HCT116 (cell line): Measurements from ENCODE around the gene FGF18. TPM values are rescaled to one million over a fixed set of nuclear protein-coding genes. Genes with fewer than 3 reads are reported as not detected.

Source experiments
- ATAC-seq: fragments of 200-7000 bp; cut with Tn5 transposase; 2 replicates; pipeline ENCODE4 v1.9.1; 2020; ENCODE audit warnings: mild to moderate bottlenecking, moderate library complexity
- BruUV-seq: library from RNA; stranded (reverse); fragments of 400-500 nt; replicated peaks from 2 replicates; lab custom pipeline; 2021; lab: Mats Ljungman, UMichigan
- CTCF ChIA-PET: fragments of 300-600 bp; sonication (Branson Sonifier 250); formaldehyde crosslinking; loops from one replicate; lab custom pipeline; 2021; ENCODE audit warnings: antibody characterized with exemption; lab: Charles Lee
- POLR2A ChIA-PET: fragments of 300-600, 350-600 bp; sonication (Branson Sonifier 250); formaldehyde crosslinking; loops from one replicate; lab custom pipeline; 2021; ENCODE audit warnings: antibody characterized with exemption; lab: Charles Lee
- RAD21 ChIA-PET, 2 experiments: fragments of 300-600 bp; sonication (Branson Sonifier 250); formaldehyde crosslinking; loops; one replicate each; lab custom pipeline; 2023; ENCODE audit warnings: low total read pairs in 2 of 2; ENCODE audit not compliant: uncharacterized antibody in 2 of 2, unreplicated experiment in 2 of 2, low non-redundant PET in 1 of 2; lab: Charles Lee
- DNase-seq: peaks from one replicate; pipeline ENCODE4 v3.0.0-alpha.2; 2010; ENCODE audit warnings: low read depth, low spot score
- H2AFZ ChIP-seq: fragments of 200-600 bp; shearing (Covaris generic), sonication (generic); 2 replicates; pipeline ENCODE4 v1.6.1; 2017; ENCODE audit warnings: low read depth, mixed run types, mixed read lengths, antibody characterized with exemption, low read length; ENCODE audit not compliant: poor library complexity, severe bottlenecking
- H3K27ac ChIP-seq: 2 replicates; pipeline ENCODE4 v1.5.1; 2012; ENCODE audit warnings: low read depth, low read length
- H3K27me3 ChIP-seq: fragments of 200-600 bp; sonication (generic); 2 replicates; pipeline ENCODE4 v1.6.1; 2016; ENCODE audit warnings: mixed run types, low read length, mixed read lengths; ENCODE audit not compliant: insufficient read depth
- H3K36me3 ChIP-seq, 2 experiments: fragments of 200-500 bp in 1 of 2; fragments of 200-600 bp in 1 of 2; sonication (Bioruptor generic) in 1 of 2; sonication (generic) in 1 of 2; 2 replicates each; pipeline versions ENCODE4 v1.5.1 to v1.6.1; 2014 to 2016; ENCODE audit warnings: low read length in 2 of 2, inconsistent platforms in 1 of 2, mixed read lengths in 1 of 2, mixed run types in 1 of 2; ENCODE audit not compliant: insufficient read depth in 2 of 2, control insufficient read depth in 1 of 2
- H3K4me1 ChIP-seq, 2 experiments: fragments of 200-600 bp in 1 of 2; sonication (generic) in 1 of 2; 2 replicates each; pipeline versions ENCODE4 v1.5.1 to v1.6.1; 2012 to 2017; ENCODE audit warnings: low read length in 2 of 2, inconsistent platforms in 1 of 2, mild to moderate bottlenecking in 1 of 2, mixed read lengths in 1 of 2, mixed run types in 1 of 2, moderate library complexity in 1 of 2; ENCODE audit not compliant: insufficient read depth in 2 of 2, control insufficient read depth in 1 of 2
- H3K4me2 ChIP-seq: fragments of 200-600 bp; sonication (generic); 2 replicates; pipeline ENCODE4 v1.6.1; 2017; ENCODE audit warnings: mixed run types, low read length, mixed read lengths
- H3K4me3 ChIP-seq, 2 experiments: fragments of 200-600 bp in 1 of 2; sonication (generic) in 1 of 2; replicated peaks in 1 of 2; 2 replicates each; pipeline ENCODE4 v1.5.1; 2011 to 2016; ENCODE audit warnings: low read length in 2 of 2, control low read depth in 1 of 2, low read depth in 1 of 2, mild to moderate bottlenecking in 1 of 2, mixed read lengths in 1 of 2, mixed run types in 1 of 2
- H3K79me2 ChIP-seq: fragments of 200-600 bp; sonication (generic); 2 replicates; pipeline ENCODE4 v1.6.1; 2017; ENCODE audit warnings: mild to moderate bottlenecking, mixed run types, low read length, moderate library complexity, mixed read lengths; ENCODE audit not compliant: insufficient read depth
- H3K9ac ChIP-seq: fragments of 200-600 bp; sonication (generic); 2 replicates; pipeline ENCODE4 v1.6.1; 2016; ENCODE audit warnings: low read length, mixed read lengths
- H3K9me2 ChIP-seq: fragments of 200-600 bp; sonication (generic), shearing (Covaris generic); 2 replicates; pipeline ENCODE4 v1.6.1; 2017; ENCODE audit warnings: mixed run types, mild to moderate bottlenecking, moderate library complexity; ENCODE audit not compliant: insufficient read depth
- H3K9me3 ChIP-seq, 2 experiments: fragments of 200-500 bp in 1 of 2; fragments of 200-600 bp in 1 of 2; sonication (Bioruptor generic) in 1 of 2; sonication (generic) in 1 of 2; 2 replicates each; pipeline ENCODE4 v1.6.1; 2014 to 2017; ENCODE audit warnings: low read length in 2 of 2, mixed read lengths in 2 of 2, inconsistent platforms in 1 of 2, low read depth in 1 of 2, mild to moderate bottlenecking in 1 of 2, mixed run types in 1 of 2, moderate library complexity in 1 of 2; ENCODE audit not compliant: control insufficient read depth in 1 of 2, insufficient read depth in 1 of 2
- H4K20me1 ChIP-seq: fragments of 200-600 bp; sonication (generic), shearing (Covaris generic); 2 replicates; pipeline ENCODE4 v1.6.1; 2017; ENCODE audit warnings: mixed run types, mild to moderate bottlenecking, moderate library complexity; ENCODE audit not compliant: insufficient read depth
- ATF3 ChIP-seq: IDR thresholded peaks from 2 replicates; pipeline ENCODE4 v1.6.1; 2012
- CBX3 ChIP-seq: IDR thresholded peaks from 2 replicates; pipeline ENCODE4 v1.6.1; 2012; ENCODE audit warnings: low read depth
- CEBPB ChIP-seq: IDR thresholded peaks from 2 replicates; pipeline ENCODE4 v1.6.1; 2012; ENCODE audit warnings: low read depth
- EGR1 ChIP-seq: IDR thresholded peaks from 2 replicates; pipeline ENCODE4 v1.6.1; 2012; ENCODE audit warnings: low read depth
- ELF1 ChIP-seq: IDR thresholded peaks from 2 replicates; pipeline ENCODE4 v1.6.1; 2012; ENCODE audit warnings: low read depth, borderline replicate concordance
- EZH2 ChIP-seq: fragments of 200-600 bp; sonication (generic); IDR thresholded peaks from 2 replicates; pipeline ENCODE4 v1.6.1; 2017; ENCODE audit warnings: antibody characterized with exemption, mixed run types
- EZH2phosphoT487 ChIP-seq: fragments of 200-600 bp; IDR thresholded peaks from 2 replicates; pipeline ENCODE4 v1.6.1; 2018; ENCODE audit warnings: antibody characterized with exemption, borderline replicate concordance
- FOSL1 ChIP-seq: IDR thresholded peaks from 2 replicates; pipeline ENCODE4 v1.6.1; 2012; ENCODE audit warnings: low read depth
- POLR2A ChIP-seq: IDR thresholded peaks from 2 replicates; pipeline ENCODE4 v1.7.0; 2011; ENCODE audit warnings: borderline replicate concordance; ENCODE audit not compliant: insufficient read depth, insufficient read length; ENCODE audit errors: extremely low read depth
- POLR2AphosphoS5 ChIP-seq: IDR thresholded peaks from 2 replicates; pipeline ENCODE4 v1.6.1; 2011; ENCODE audit warnings: mild to moderate bottlenecking, low read depth, low read length, moderate library complexity
- RAD21 ChIP-seq: IDR thresholded peaks from 2 replicates; pipeline ENCODE4 v1.6.1; 2012; ENCODE audit warnings: low read depth, mild to moderate bottlenecking
- REST ChIP-seq: IDR thresholded peaks from 2 replicates; pipeline ENCODE4 v1.6.1; 2012; ENCODE audit warnings: low read depth
- SIN3A ChIP-seq: IDR thresholded peaks from 2 replicates; pipeline ENCODE4 v1.6.1; 2012; ENCODE audit warnings: low read depth
- SP1 ChIP-seq: IDR thresholded peaks from 2 replicates; pipeline ENCODE4 v1.6.1; 2012; ENCODE audit warnings: low read depth
- YY1 ChIP-seq: IDR thresholded peaks from 2 replicates; pipeline ENCODE4 v1.6.1; 2011; ENCODE audit warnings: low read length, low read depth, moderate library complexity, mild to moderate bottlenecking; ENCODE audit not compliant: insufficient replicate concordance; ENCODE audit errors: extremely low read depth
- ZBTB33 ChIP-seq: IDR thresholded peaks from 2 replicates; pipeline ENCODE4 v1.6.1; 2011; ENCODE audit warnings: mild to moderate bottlenecking, low read length, moderate library complexity; ENCODE audit not compliant: insufficient replicate concordance; ENCODE audit errors: extremely low read depth
- ZFX ChIP-seq: fragments of 450-650 bp; IDR thresholded peaks from 2 replicates; pipeline ENCODE4 v1.6.1; 2017
- ZNF274 ChIP-seq: fragments of 200-500 bp; sonication (Bioruptor generic); IDR thresholded peaks from 2 replicates; pipeline ENCODE4 v1.6.1; 2014; ENCODE audit warnings: mild to moderate bottlenecking, low read depth, low read length, inconsistent platforms
- intact Hi-C: fragments of 100-400 bp; cut with micrococcal nuclease; formaldehyde crosslinking; loops from 2 replicates; pipeline ENCODE4 v1.10.0; 2022
- total RNA-seq: library from RNA; stranded (reverse); gene quantifications from one replicate; pipeline ENCODE4 v1.2.1, GENCODE V29; 2021; ENCODE audit not compliant: unreplicated experiment

Gene FGF18
- total RNA-seq, 1 experiment from 2014 or later = 0.96 TPM

GRCh38 chr5:171481571-171482433 lies 62.4 kb downstream of the FGF18 start:
- H3K9ac ChIP-seq = no peak overlapping the region
- H3K4me3 ChIP-seq = no peak overlapping the region
- H3K36me3 ChIP-seq = no peaks in the 10 kb centered on the region
- intact Hi-C loops = no loop called here
- RAD21 ChIA-PET = interaction anchor here in 1 of 2 experiments (0.6 kb wide), 1 partner anchor 168 kb away, joined by 3 read pairs; no protein-coding TSS in a partner anchor
- H3K4me1 ChIP-seq = peaks cover 0 to 6% of the 10 kb centered on the region in 2 experiments; a peak in 1 of 4 replicates
- ATAC-seq (no peak), DNase-seq (no peak)
- no peak overlapping the region for H3K4me2 ChIP-seq
- H3K27ac ChIP-seq = no peak overlapping the region
- CTCF ChIA-PET = interaction anchor here (0.8 to 3.6 kb wide), 4 partner anchors 8 to 125 kb away, joined by 3 to 21 read pairs (median 4); no protein-coding TSS in a partner anchor
- no peaks in the 10 kb centered on the region for H3K79me2 ChIP-seq
- POLR2A ChIA-PET = no interaction called here
- BruUV-seq = no TSS peak
- no peaks in the 10 kb centered on the region for H4K20me1 ChIP-seq
- TF ChIP-seq ZFX (no peak), RAD21 (no peak), ZBTB33 (no peak), POLR2A (no peak), ELF1 (no peak), EZH2phosphoT487 (no peak), ATF3 (no peak), REST (no peak), SIN3A (no peak), SP1 (no peak), EZH2 (no peak), CEBPB (no peak), FOSL1 (no peak), CBX3 (no peak), EGR1 (no peak), POLR2AphosphoS5 (no peak), ZNF274 (no peak), YY1 (no peak)
- H3K9me3 ChIP-seq = no peaks in the 10 kb centered on the region
- H3K27me3 ChIP-seq = no peaks in the 10 kb centered on the region
- H3K9me2 ChIP-seq = no peaks in the 10 kb centered on the region
- no peak overlapping the region for H2AFZ ChIP-seq
